Head of caudate nucleus (tissue), 42 donors: ENCODE data around the gene RNF224.

ENCODE experiments used
- DNase-seq, 42 donors: peaks; one replicate each; pipeline versions ENCODE4 v3.0.0 to v3.0.0-alpha.2; 2020 to 2021; ENCODE audit warnings: mixed read lengths in 7 of 42
- intact Hi-C: fragments of 100-400 bp; cut with DNase I; formaldehyde crosslinking; loops from one replicate; pipeline ENCODE4 v1.15.0; 2022

Gene RNF224

GRCh38 chr9:137227054-137227852 is at the start of gene RNF224:
RNF224 (plus strand) TSS chr9:137227502; CDS start chr9:137228336, 834 bp downstream.
- peak; percentile 60 to 91 (median 80) for DNase-seq
- intact Hi-C loops: loop anchor here (5.0 kb wide), 2 partner anchors 40 to 110 kb away; partner anchors contain the start of genes ANAPC2 and SSNA1

- no peak for DNase-seq
- intact Hi-C loops: no loop called here
These were observed 48.9 kb upstream of the RNF224 start for GRCh38 chr9:137178201-137178938.

DNA sequence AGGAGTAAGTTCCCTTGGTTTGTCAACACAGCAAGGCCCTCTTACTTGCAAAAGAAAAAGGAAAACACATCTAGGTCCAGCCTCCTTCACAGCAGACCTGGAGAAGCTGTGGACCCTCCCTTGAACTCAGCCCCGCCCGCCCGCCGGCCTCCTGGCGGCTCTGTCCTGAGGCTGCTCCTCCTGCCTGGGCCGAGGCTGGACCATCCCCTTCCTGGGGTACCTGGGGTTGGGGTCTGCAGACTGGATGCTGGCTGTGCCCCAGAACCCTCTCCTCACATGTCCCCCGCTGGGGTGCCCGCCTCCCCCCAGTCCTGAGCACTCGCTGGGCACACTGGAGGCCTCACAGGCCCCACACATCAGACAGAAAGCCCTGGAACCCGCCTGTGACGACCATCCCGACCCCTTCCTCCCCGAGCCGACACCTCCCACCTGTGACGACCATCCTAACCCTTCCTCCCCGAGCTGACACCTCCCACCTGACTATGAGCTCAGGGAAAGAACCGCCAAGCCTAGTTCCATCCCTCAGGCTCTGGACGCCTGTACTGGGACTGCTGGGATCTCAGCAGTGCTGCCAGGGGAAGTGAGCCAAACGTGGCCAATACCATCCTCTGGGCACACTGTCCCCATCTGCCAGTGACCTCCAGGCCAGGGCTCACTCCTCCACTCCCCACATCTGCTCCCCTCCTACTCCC is 48.2 kb upstream of the RNF224 start:
- intact Hi-C loops: no loop called here
- DNase-seq: no peak

- no peak for DNase-seq
- intact Hi-C loops: loop anchor here (10.0 kb wide), 1 partner anchor 55 kb away; no protein-coding TSS in a partner anchor
These were observed 47.5 kb upstream of the RNF224 start for GRCh38 chr9:137179761-137180160.

DNA sequence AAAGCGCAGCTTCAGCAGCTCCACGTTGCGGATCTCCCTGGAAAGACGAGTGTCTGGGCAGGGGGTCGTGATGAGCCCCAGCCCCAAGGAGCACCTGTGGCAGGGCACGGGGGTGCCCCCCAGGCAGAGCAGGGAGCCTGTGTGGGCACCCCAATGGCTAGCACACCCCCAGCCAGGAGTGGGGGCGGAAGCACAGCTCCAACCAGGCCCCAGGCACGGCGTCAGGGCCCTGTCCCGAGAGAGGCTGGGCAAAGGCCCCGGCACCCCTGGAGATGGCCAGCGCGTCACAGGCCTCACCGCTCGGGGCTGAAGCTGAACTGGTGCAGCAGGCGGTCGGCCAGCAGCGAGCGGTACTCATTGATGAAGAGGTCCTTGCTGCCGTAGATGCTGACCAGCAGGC is 46.8 kb upstream of the RNF224 start:
- DNase-seq: no peak
- intact Hi-C loops: loop anchor here (10.0 kb wide), 1 partner anchor 56 kb away; no protein-coding TSS in a partner anchor

DNA sequence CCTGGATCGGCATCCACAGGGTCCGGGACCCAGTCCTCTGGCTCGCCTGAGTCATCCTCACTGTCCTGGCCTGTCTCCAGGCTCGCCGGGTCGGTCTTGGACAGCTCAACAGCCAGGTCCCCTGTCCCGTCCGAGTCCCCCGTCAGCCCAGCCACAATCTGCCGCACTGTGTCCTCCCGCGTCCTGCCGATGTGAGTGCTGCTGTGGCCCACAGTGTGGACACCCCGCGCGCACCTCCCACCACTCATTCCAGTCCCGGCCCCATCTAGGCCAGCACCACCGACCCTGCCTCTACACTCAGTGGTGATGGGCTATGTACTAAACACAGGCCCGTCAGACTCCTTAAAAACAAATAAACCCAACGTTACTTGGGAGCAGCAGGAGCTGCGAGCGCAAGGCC is 45.6 kb upstream of the RNF224 start:
- intact Hi-C loops: loop anchor here (10.0 kb wide), 1 partner anchor 57 kb away; no protein-coding TSS in a partner anchor
- no peak for DNase-seq

- no peak for DNase-seq
- intact Hi-C loops: loop anchor here (10.0 kb wide), 1 partner anchor 58 kb away; no protein-coding TSS in a partner anchor
These were observed 44.5 kb upstream of the RNF224 start for GRCh38 chr9:137182836-137183235.

DNA sequence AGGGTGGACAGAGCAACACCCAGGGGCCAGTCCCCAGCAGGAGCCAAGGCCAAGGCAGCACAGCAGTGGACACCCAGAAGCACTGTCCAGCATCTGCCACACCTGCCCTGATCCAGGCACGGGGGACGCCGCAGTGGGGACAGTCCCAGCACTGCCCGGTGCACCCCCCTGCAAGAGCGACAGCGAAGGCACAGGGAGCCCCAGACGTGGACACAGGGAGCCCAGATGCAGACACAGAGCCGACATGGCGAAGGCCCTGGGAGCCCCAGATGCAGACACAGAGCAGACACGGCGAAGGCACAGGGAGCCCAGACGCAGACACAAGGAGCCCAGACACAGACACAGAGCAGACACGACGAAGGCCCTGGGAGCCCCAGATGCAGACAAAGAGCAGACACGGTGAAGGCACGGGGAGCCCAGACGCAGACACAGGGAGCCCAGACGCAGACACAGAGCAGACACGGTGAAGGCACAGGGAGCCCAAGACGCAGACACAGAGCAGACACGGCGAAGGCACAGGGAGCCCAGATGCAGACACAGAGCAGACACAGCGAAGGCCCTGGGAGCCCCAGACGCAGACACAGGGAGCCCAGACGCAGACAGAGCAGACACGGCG is 43.2 kb upstream of the RNF224 start:
- intact Hi-C loops: loop anchor here (10.0 kb wide), 1 partner anchor 59 kb away; no protein-coding TSS in a partner anchor
- DNase-seq: no peak

- no peak for DNase-seq
- intact Hi-C loops: loop anchor here (5.0 to 10.0 kb wide), 2 partner anchors 42 to 60 kb away; partner anchors contain the start of genes CYSRT1 and RNF224
These were observed 42.2 kb upstream of the RNF224 start for GRCh38 chr9:137184881-137185660.

DNA sequence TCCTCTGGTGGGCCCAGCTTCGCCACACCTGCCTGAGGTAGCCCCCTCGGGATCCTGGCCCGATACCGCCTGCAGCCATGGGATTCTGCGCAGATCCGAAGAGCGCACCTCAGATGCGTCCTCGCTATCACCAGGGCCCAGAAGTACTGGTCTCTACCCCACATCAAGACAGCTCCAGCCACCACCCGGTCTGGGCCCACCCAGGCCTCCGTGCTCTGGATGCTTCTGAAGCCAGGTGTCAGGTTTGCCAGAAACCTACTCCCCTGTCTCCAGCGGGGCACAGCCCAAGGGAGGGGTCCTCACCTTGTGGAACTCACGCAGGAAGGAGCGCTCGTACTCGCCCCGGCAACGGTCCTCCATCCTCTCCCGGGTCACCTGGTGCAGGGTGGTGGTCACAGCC is 41.4 kb upstream of the RNF224 start:
- DNase-seq: no peak
- intact Hi-C loops: loop anchor here (5.0 to 10.0 kb wide), 2 partner anchors 41 to 61 kb away; partner anchors contain the start of genes CYSRT1 and RNF224

DNA sequence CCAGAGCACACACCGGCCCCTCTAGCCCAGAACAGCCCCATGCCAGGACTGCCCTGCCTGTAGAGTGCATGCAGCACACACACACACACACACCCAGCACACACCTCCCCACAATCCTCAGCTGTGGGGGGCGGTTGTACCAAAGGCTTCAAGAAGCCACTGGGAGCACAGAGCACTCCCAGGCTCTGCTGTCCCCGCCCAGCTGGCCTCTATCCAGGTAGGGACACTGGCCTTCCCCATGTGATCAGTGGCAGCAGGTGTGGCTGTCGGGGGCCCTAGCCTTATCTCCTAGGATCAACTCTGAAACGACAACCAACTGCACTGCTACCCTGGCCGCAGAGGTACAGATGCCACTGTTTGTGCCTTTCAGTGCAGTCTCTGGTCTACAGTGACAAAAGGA is 40.9 kb upstream of the RNF224 start:
- DNase-seq: no peak
- intact Hi-C loops: loop anchor here (5.0 to 10.0 kb wide), 2 partner anchors 41 to 62 kb away; partner anchors contain the start of genes CYSRT1 and RNF224

DNA sequence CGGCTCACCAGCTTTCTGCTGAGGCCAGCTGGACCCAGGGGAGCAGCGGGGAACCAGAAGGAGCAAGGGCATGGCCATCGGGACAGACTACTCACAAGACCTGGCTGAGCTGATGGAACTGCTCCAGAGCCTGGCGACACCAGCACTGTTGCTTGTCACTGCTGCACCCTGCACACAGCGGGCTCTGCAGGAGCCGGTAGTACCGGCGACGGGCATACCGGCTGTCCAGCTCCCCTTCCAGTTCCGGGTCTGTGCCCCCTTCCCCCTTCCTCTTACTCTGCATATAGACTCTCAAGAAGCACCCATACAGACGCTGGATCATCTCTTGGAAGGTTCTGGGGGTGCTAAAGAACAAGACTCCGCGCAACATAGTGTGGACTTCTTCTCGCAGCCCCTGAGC is 39.9 kb upstream of the RNF224 start:
- intact Hi-C loops: loop anchor here (5.0 to 10.0 kb wide), 2 partner anchors 40 to 63 kb away; partner anchors contain the start of genes CYSRT1 and RNF224
- DNase-seq: no peak

- intact Hi-C loops: loop anchor here (5.0 to 10.0 kb wide), 2 partner anchors 39 to 63 kb away; partner anchors contain the start of genes CYSRT1 and RNF224
These were observed 39.2 kb upstream of the RNF224 start for GRCh38 chr9:137188086-137188489.

GRCh38 chr9:137188490-137189296 is 38.6 kb upstream of the RNF224 start, which contains the start of the genes ANAPC2 and SSNA1:
ANAPC2 (minus strand) TSS chr9:137188560; CDS start chr9:137188532, 28 bp downstream.
SSNA1 (plus strand) TSS chr9:137188676; CDS start chr9:137188727, 51 bp downstream.
- DNase-seq: peak; percentile 85 to 97 (median 93)
- intact Hi-C loops: loop anchor here (5.0 to 10.0 kb wide), 2 partner anchors 39 to 64 kb away; partner anchors contain the start of genes CYSRT1 and RNF224

More at GRCh38 chr9:137188086-137188489, 39.2 kb upstream of the RNF224 start:
- DNase-seq: no peak

GRCh38 chr9:137189297-137190295 is 37.7 kb upstream of the RNF224 start:
- no peak for DNase-seq
- intact Hi-C loops: loop anchor here (5.0 to 10.0 kb wide), 2 partner anchors 38 to 65 kb away; partner anchors contain the start of genes CYSRT1 and RNF224
